HCT116 (cell line): ENCODE data around the gene SEC24C. TPM values are rescaled to one million over a fixed set of nuclear protein-coding genes. Genes with fewer than 3 reads are reported as not detected.

ENCODE experiments used
- ATAC-seq: fragments of 200-7000 bp; cut with Tn5 transposase; 2 replicates; pipeline ENCODE4 v1.9.1; 2020; ENCODE audit warnings: mild to moderate bottlenecking, moderate library complexity
- BruUV-seq: library from RNA; stranded (reverse); fragments of 400-500 nt; replicated peaks from 2 replicates; lab custom pipeline; 2021; lab: Mats Ljungman, UMichigan
- CTCF ChIA-PET: fragments of 300-600 bp; sonication (Branson Sonifier 250); formaldehyde crosslinking; loops from one replicate; lab custom pipeline; 2021; ENCODE audit warnings: antibody characterized with exemption; lab: Charles Lee
- POLR2A ChIA-PET: fragments of 300-600, 350-600 bp; sonication (Branson Sonifier 250); formaldehyde crosslinking; loops from one replicate; lab custom pipeline; 2021; ENCODE audit warnings: antibody characterized with exemption; lab: Charles Lee
- RAD21 ChIA-PET, 2 experiments: fragments of 300-600 bp; sonication (Branson Sonifier 250); formaldehyde crosslinking; loops; one replicate each; lab custom pipeline; 2023; ENCODE audit warnings: low total read pairs in 2 of 2; ENCODE audit not compliant: uncharacterized antibody in 2 of 2, unreplicated experiment in 2 of 2, low non-redundant PET in 1 of 2; lab: Charles Lee
- DNase-seq: peaks from one replicate; pipeline ENCODE4 v3.0.0-alpha.2; 2010; ENCODE audit warnings: low read depth, low spot score
- H2AFZ ChIP-seq: fragments of 200-600 bp; shearing (Covaris generic), sonication (generic); 2 replicates; pipeline ENCODE4 v1.6.1; 2017; ENCODE audit warnings: low read depth, mixed run types, mixed read lengths, antibody characterized with exemption, low read length; ENCODE audit not compliant: poor library complexity, severe bottlenecking
- H3K27ac ChIP-seq: 2 replicates; pipeline ENCODE4 v1.5.1; 2012; ENCODE audit warnings: low read depth, low read length
- H3K27me3 ChIP-seq: fragments of 200-600 bp; sonication (generic); 2 replicates; pipeline ENCODE4 v1.6.1; 2016; ENCODE audit warnings: mixed run types, low read length, mixed read lengths; ENCODE audit not compliant: insufficient read depth
- H3K36me3 ChIP-seq, 2 experiments: fragments of 200-500 bp in 1 of 2; fragments of 200-600 bp in 1 of 2; sonication (Bioruptor generic) in 1 of 2; sonication (generic) in 1 of 2; 2 replicates each; pipeline versions ENCODE4 v1.5.1 to v1.6.1; 2014 to 2016; ENCODE audit warnings: low read length in 2 of 2, inconsistent platforms in 1 of 2, mixed read lengths in 1 of 2, mixed run types in 1 of 2; ENCODE audit not compliant: insufficient read depth in 2 of 2, control insufficient read depth in 1 of 2
- H3K4me1 ChIP-seq, 2 experiments: fragments of 200-600 bp in 1 of 2; sonication (generic) in 1 of 2; 2 replicates each; pipeline versions ENCODE4 v1.5.1 to v1.6.1; 2012 to 2017; ENCODE audit warnings: low read length in 2 of 2, inconsistent platforms in 1 of 2, mild to moderate bottlenecking in 1 of 2, mixed read lengths in 1 of 2, mixed run types in 1 of 2, moderate library complexity in 1 of 2; ENCODE audit not compliant: insufficient read depth in 2 of 2, control insufficient read depth in 1 of 2
- H3K4me2 ChIP-seq: fragments of 200-600 bp; sonication (generic); 2 replicates; pipeline ENCODE4 v1.6.1; 2017; ENCODE audit warnings: mixed run types, low read length, mixed read lengths
- H3K4me3 ChIP-seq, 2 experiments: fragments of 200-600 bp in 1 of 2; sonication (generic) in 1 of 2; replicated peaks in 1 of 2; 2 replicates each; pipeline ENCODE4 v1.5.1; 2011 to 2016; ENCODE audit warnings: low read length in 2 of 2, control low read depth in 1 of 2, low read depth in 1 of 2, mild to moderate bottlenecking in 1 of 2, mixed read lengths in 1 of 2, mixed run types in 1 of 2
- H3K79me2 ChIP-seq: fragments of 200-600 bp; sonication (generic); 2 replicates; pipeline ENCODE4 v1.6.1; 2017; ENCODE audit warnings: mild to moderate bottlenecking, mixed run types, low read length, moderate library complexity, mixed read lengths; ENCODE audit not compliant: insufficient read depth
- H3K9ac ChIP-seq: fragments of 200-600 bp; sonication (generic); 2 replicates; pipeline ENCODE4 v1.6.1; 2016; ENCODE audit warnings: low read length, mixed read lengths
- H3K9me2 ChIP-seq: fragments of 200-600 bp; sonication (generic), shearing (Covaris generic); 2 replicates; pipeline ENCODE4 v1.6.1; 2017; ENCODE audit warnings: mixed run types, mild to moderate bottlenecking, moderate library complexity; ENCODE audit not compliant: insufficient read depth
- H3K9me3 ChIP-seq, 2 experiments: fragments of 200-500 bp in 1 of 2; fragments of 200-600 bp in 1 of 2; sonication (Bioruptor generic) in 1 of 2; sonication (generic) in 1 of 2; 2 replicates each; pipeline ENCODE4 v1.6.1; 2014 to 2017; ENCODE audit warnings: low read length in 2 of 2, mixed read lengths in 2 of 2, inconsistent platforms in 1 of 2, low read depth in 1 of 2, mild to moderate bottlenecking in 1 of 2, mixed run types in 1 of 2, moderate library complexity in 1 of 2; ENCODE audit not compliant: control insufficient read depth in 1 of 2, insufficient read depth in 1 of 2
- H4K20me1 ChIP-seq: fragments of 200-600 bp; sonication (generic), shearing (Covaris generic); 2 replicates; pipeline ENCODE4 v1.6.1; 2017; ENCODE audit warnings: mixed run types, mild to moderate bottlenecking, moderate library complexity; ENCODE audit not compliant: insufficient read depth
- CBX3 ChIP-seq: IDR thresholded peaks from 2 replicates; pipeline ENCODE4 v1.6.1; 2012; ENCODE audit warnings: low read depth
- ELF1 ChIP-seq: IDR thresholded peaks from 2 replicates; pipeline ENCODE4 v1.6.1; 2012; ENCODE audit warnings: low read depth, borderline replicate concordance
- EZH2phosphoT487 ChIP-seq: fragments of 200-600 bp; IDR thresholded peaks from 2 replicates; pipeline ENCODE4 v1.6.1; 2018; ENCODE audit warnings: antibody characterized with exemption, borderline replicate concordance
- FOSL1 ChIP-seq: IDR thresholded peaks from 2 replicates; pipeline ENCODE4 v1.6.1; 2012; ENCODE audit warnings: low read depth
- JUND ChIP-seq: IDR thresholded peaks from 2 replicates; pipeline ENCODE4 v1.6.1; 2012
- POLR2A ChIP-seq: IDR thresholded peaks from 2 replicates; pipeline ENCODE4 v1.7.0; 2011; ENCODE audit warnings: borderline replicate concordance; ENCODE audit not compliant: insufficient read depth, insufficient read length; ENCODE audit errors: extremely low read depth
- RAD21 ChIP-seq: IDR thresholded peaks from 2 replicates; pipeline ENCODE4 v1.6.1; 2012; ENCODE audit warnings: low read depth, mild to moderate bottlenecking
- SP1 ChIP-seq: IDR thresholded peaks from 2 replicates; pipeline ENCODE4 v1.6.1; 2012; ENCODE audit warnings: low read depth
- SRF ChIP-seq: IDR thresholded peaks from 2 replicates; pipeline ENCODE4 v1.6.1; 2012; ENCODE audit warnings: low read depth
- YY1 ChIP-seq: IDR thresholded peaks from 2 replicates; pipeline ENCODE4 v1.6.1; 2011; ENCODE audit warnings: low read length, low read depth, moderate library complexity, mild to moderate bottlenecking; ENCODE audit not compliant: insufficient replicate concordance; ENCODE audit errors: extremely low read depth
- ZNF274 ChIP-seq: fragments of 200-500 bp; sonication (Bioruptor generic); IDR thresholded peaks from 2 replicates; pipeline ENCODE4 v1.6.1; 2014; ENCODE audit warnings: mild to moderate bottlenecking, low read depth, low read length, inconsistent platforms
- intact Hi-C: fragments of 100-400 bp; cut with micrococcal nuclease; formaldehyde crosslinking; loops from 2 replicates; pipeline ENCODE4 v1.10.0; 2022
- total RNA-seq: library from RNA; stranded (reverse); gene quantifications from one replicate; pipeline ENCODE4 v1.2.1, GENCODE V29; 2021; ENCODE audit not compliant: unreplicated experiment
- TF ChIP-seq, protein P1 (sequence below): IDR thresholded peaks from 2 replicates; pipeline ENCODE4 v1.6.1; 2012; ENCODE audit warnings: low read depth
- TF ChIP-seq, protein P2 (sequence below): IDR thresholded peaks from 2 replicates; pipeline ENCODE4 v1.6.1; 2012

SEC24C gene
- total RNA-seq, 1 experiment from 2014 or later, result 60.9 TPM

DNA sequence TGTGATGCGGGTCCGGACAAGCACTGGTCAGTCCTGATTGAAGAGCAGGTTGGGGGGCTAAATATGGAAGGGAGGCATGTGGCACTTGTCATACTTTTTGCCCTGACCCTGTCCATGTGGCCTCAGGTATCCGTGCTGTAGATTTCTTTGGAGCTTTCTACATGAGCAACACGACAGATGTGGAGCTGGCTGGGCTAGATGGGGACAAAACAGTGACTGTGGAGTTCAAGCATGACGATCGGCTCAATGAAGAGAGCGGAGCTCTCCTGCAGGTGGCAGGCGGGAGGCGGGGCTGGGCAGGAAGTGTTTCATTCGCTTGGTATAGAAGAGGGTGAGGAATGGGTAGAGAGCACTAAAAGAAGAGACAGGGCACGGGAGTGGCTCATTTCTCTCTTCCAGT, 24.7 kb downstream of the SEC24C start (continued):
- TF ChIP-seq, protein P1, sequence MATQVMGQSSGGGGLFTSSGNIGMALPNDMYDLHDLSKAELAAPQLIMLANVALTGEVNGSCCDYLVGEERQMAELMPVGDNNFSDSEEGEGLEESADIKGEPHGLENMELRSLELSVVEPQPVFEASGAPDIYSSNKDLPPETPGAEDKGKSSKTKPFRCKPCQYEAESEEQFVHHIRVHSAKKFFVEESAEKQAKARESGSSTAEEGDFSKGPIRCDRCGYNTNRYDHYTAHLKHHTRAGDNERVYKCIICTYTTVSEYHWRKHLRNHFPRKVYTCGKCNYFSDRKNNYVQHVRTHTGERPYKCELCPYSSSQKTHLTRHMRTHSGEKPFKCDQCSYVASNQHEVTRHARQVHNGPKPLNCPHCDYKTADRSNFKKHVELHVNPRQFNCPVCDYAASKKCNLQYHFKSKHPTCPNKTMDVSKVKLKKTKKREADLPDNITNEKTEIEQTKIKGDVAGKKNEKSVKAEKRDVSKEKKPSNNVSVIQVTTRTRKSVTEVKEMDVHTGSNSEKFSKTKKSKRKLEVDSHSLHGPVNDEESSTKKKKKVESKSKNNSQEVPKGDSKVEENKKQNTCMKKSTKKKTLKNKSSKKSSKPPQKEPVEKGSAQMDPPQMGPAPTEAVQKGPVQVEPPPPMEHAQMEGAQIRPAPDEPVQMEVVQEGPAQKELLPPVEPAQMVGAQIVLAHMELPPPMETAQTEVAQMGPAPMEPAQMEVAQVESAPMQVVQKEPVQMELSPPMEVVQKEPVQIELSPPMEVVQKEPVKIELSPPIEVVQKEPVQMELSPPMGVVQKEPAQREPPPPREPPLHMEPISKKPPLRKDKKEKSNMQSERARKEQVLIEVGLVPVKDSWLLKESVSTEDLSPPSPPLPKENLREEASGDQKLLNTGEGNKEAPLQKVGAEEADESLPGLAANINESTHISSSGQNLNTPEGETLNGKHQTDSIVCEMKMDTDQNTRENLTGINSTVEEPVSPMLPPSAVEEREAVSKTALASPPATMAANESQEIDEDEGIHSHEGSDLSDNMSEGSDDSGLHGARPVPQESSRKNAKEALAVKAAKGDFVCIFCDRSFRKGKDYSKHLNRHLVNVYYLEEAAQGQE, result no peak
- TF ChIP-seq, protein P2, sequence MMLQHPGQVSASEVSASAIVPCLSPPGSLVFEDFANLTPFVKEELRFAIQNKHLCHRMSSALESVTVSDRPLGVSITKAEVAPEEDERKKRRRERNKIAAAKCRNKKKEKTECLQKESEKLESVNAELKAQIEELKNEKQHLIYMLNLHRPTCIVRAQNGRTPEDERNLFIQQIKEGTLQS, result no peak
- no peak for TF ChIP-seq SRF
- no peak for TF ChIP-seq JUND
- no peak for TF ChIP-seq RAD21

DNA sequence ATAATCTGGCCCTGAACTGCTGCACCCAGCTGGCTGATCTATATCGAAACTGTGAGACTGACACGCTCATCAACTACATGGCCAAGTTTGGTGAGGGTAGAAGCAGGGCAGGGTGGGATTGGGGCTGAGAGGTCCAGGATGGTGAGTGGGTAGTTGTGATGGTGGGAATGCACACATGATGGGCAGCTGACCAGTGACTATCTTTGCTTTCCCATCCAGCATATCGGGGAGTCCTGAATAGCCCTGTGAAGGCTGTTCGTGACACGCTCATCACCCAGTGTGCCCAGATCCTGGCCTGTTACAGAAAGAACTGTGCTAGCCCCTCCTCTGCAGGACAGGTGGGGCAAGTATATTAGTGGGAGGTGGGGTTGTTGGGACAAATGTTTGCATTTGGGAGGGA, 25.2 kb downstream of the SEC24C start:
- no peak overlapping the region for H3K4me2 ChIP-seq
- ChIA-PET CTCF (no interaction called here), POLR2A (no interaction called here), RAD21 (no interaction called here)
- no peaks in the 10 kb centered on the region for H3K9me2 ChIP-seq
- no peak for TF ChIP-seq ELF1
- no peak for TF ChIP-seq ZNF274
- no peak for TF ChIP-seq CBX3
- no peak for TF ChIP-seq SP1
- no peak for TF ChIP-seq POLR2A
- TF ChIP-seq FOSL1, result no peak
- TF ChIP-seq EZH2phosphoT487, result no peak
- TF ChIP-seq YY1, result no peak
- H3K4me1 ChIP-seq, result peaks cover 9 to 21% of the 10 kb centered on the region in 2 experiments
- ATAC-seq (no peak), DNase-seq (no peak)
- no peaks in the 10 kb centered on the region for H3K27me3 ChIP-seq
- no peaks in the 10 kb centered on the region for H4K20me1 ChIP-seq
- no peak overlapping the region for H2AFZ ChIP-seq
- intact Hi-C loops, result no loop called here
- peaks cover 35 to 53% of the 10 kb centered on the region in 2 experiments for H3K36me3 ChIP-seq
- no peak overlapping the region for H3K9ac ChIP-seq
- no peak overlapping the region for H3K27ac ChIP-seq
- peaks cover 13% of the 10 kb centered on the region for H3K79me2 ChIP-seq
- BruUV-seq, result no TSS peak
- H3K9me3 ChIP-seq, result no peaks in the 10 kb centered on the region
- no peak overlapping the region for H3K4me3 ChIP-seq
